ENCODE measurements around the gene FBXO15. TPM values are rescaled to one million over a fixed set of nuclear protein-coding genes. Genes with fewer than 3 reads are reported as not detected.

The FBXO15 gene
- total and polyA plus RNA-seq, 12 donors = 0.93 to 8.7 (median 2.8) TPM

GRCh38 chr18:74139888-74140287, 7.7 kb downstream of the FBXO15 start:
- 53 to 61% (median 57%) methylated on average over 3 of the region's 3 CpGs for WGBS, 4 donors
- Histone ChIP-seq H3K4me3 (no peak overlapping the region), H3K9me3 (replicated peaks in 1 of 3) (no peaks in the 10 kb centered on the region), H3K4me1 (replicated peaks in 1 of 2) (no peaks in the 10 kb centered on the region), H3K27ac (no peak overlapping the region), H3K27me3 (no peaks in the 10 kb centered on the region), H3K36me3 (replicated peaks in 1 of 2) (no peaks in the 10 kb centered on the region)
- intact Hi-C loops (cut with DNase I) = no loop called here
- TF ChIP-seq POLR2A (IDR thresholded peaks at IDR 0.05) = no peak
- TF ChIP-seq, protein P1, sequence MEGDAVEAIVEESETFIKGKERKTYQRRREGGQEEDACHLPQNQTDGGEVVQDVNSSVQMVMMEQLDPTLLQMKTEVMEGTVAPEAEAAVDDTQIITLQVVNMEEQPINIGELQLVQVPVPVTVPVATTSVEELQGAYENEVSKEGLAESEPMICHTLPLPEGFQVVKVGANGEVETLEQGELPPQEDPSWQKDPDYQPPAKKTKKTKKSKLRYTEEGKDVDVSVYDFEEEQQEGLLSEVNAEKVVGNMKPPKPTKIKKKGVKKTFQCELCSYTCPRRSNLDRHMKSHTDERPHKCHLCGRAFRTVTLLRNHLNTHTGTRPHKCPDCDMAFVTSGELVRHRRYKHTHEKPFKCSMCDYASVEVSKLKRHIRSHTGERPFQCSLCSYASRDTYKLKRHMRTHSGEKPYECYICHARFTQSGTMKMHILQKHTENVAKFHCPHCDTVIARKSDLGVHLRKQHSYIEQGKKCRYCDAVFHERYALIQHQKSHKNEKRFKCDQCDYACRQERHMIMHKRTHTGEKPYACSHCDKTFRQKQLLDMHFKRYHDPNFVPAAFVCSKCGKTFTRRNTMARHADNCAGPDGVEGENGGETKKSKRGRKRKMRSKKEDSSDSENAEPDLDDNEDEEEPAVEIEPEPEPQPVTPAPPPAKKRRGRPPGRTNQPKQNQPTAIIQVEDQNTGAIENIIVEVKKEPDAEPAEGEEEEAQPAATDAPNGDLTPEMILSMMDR (IDR thresholded peaks at IDR 0.05) = no peak
- no peak for DNase-seq

- no peaks in the 10 kb centered on the region for H3K36me3 ChIP-seq (replicated peaks in 1 of 2)
- H3K27me3 ChIP-seq = no peaks in the 10 kb centered on the region
- H3K9me3 ChIP-seq (replicated peaks in 1 of 3) = no peaks in the 10 kb centered on the region
- no peak for TF ChIP-seq POLR2A (IDR thresholded peaks at IDR 0.05)
- TF ChIP-seq, protein P1 (IDR thresholded peaks at IDR 0.05) = no peak
- no peak overlapping the region for H3K4me3 ChIP-seq
- no peaks in the 10 kb centered on the region for H3K4me1 ChIP-seq (replicated peaks in 1 of 2)
- intact Hi-C loops (cut with DNase I) = no loop called here
- WGBS, 4 donors = 75 to 86% (median 84%) methylated on average over 2 of the region's 2 CpGs
- DNase-seq = no peak
- H3K27ac ChIP-seq = no peak overlapping the region
Measured at GRCh38 chr18:74139411-74139810, 8.2 kb downstream of the FBXO15 start.

GRCh38 chr18:74137920-74138538, 9.6 kb downstream of the FBXO15 start:
- Histone ChIP-seq H3K4me3 (no peak overlapping the region), H3K4me1 (replicated peaks in 1 of 2) (no peaks in the 10 kb centered on the region), H3K9me3 (replicated peaks in 1 of 3) (no peaks in the 10 kb centered on the region), H3K27me3 (no peaks in the 10 kb centered on the region), H3K27ac (no peak overlapping the region), H3K36me3 (replicated peaks in 1 of 2) (no peaks in the 10 kb centered on the region)
- TF ChIP-seq, protein P1 (IDR thresholded peaks at IDR 0.05) = no peak
- TF ChIP-seq POLR2A (IDR thresholded peaks at IDR 0.05) = no peak
- no peak for DNase-seq
- intact Hi-C loops (cut with DNase I) = no loop called here
- 82 to 87% (median 86%) methylated on average over 12 of the region's 12 CpGs for WGBS, 4 donors

- no peaks in the 10 kb centered on the region for H3K36me3 ChIP-seq (replicated peaks in 1 of 2)
- TF ChIP-seq POLR2A (IDR thresholded peaks at IDR 0.05) = no peak
- TF ChIP-seq, protein P1 (IDR thresholded peaks at IDR 0.05) = no peak
- DNase-seq = no peak
- H3K27me3 ChIP-seq = no peaks in the 10 kb centered on the region
- WGBS, 4 donors = 71 to 85% (median 76%) methylated on average over 3 of the region's 3 CpGs
- no peak overlapping the region for H3K27ac ChIP-seq
- no peaks in the 10 kb centered on the region for H3K4me1 ChIP-seq (replicated peaks in 1 of 2)
- H3K4me3 ChIP-seq = no peak overlapping the region
- no peaks in the 10 kb centered on the region for H3K9me3 ChIP-seq (replicated peaks in 1 of 3)
- intact Hi-C loops (cut with DNase I) = no loop called here
Measured at GRCh38 chr18:74132201-74132600, 15.4 kb downstream of the FBXO15 start.

All from adrenal gland (tissue), 12 donors.